Nephron progenitor cell (in vitro differentiated cells): ENCODE measurements around the gene PRKG1.

Experiments used
- DNase-seq: peaks from one replicate; pipeline ENCODE4 v3.0.0; 2021
- H3K27ac Mint-ChIP-seq: 2 replicates; pipeline ENCODE4 v1.8.0; 2021; ENCODE audit warnings: mild to moderate bottlenecking, moderate library complexity, mixed read lengths
- H3K27me3 Mint-ChIP-seq: 2 replicates; pipeline ENCODE4 v1.8.0; 2021; ENCODE audit warnings: mild to moderate bottlenecking, low read depth, mixed read lengths; ENCODE audit not compliant: poor library complexity
- H3K36me3 Mint-ChIP-seq: 2 replicates; pipeline ENCODE4 v1.8.0; 2021; ENCODE audit warnings: low read depth, mixed read lengths
- H3K4me1 Mint-ChIP-seq: 2 replicates; pipeline ENCODE4 v1.8.0; 2021; ENCODE audit warnings: mixed read lengths
- H3K4me3 Mint-ChIP-seq: 2 replicates; pipeline ENCODE4 v1.8.0; 2021; ENCODE audit warnings: mild to moderate bottlenecking, moderate library complexity, mixed read lengths
- H3K9me3 Mint-ChIP-seq: 2 replicates; pipeline ENCODE4 v1.8.0; 2021; ENCODE audit warnings: mild to moderate bottlenecking, moderate library complexity, mixed read lengths
- CTCF ChIP-seq: fragments of 200-600 bp; sonication (generic); IDR thresholded peaks from 2 replicates; pipeline ENCODE4 v1.5.0; 2021; ENCODE audit warnings: antibody characterized with exemption

PRKG1 gene

GRCh38 chr10:51230887-51231585, 156.7 kb downstream of the PRKG1 start:
- no peak for TF ChIP-seq CTCF
- Mint-ChIP-seq H3K27ac (no peak overlapping the region), H3K4me1 (peaks cover 23% of the 10 kb centered on the region), H3K4me3 (no peak overlapping the region), H3K27me3 (no peaks in the 10 kb centered on the region), H3K9me3 (no peaks in the 10 kb centered on the region), H3K36me3 (no peaks in the 10 kb centered on the region)
- no peak for DNase-seq

DNA sequence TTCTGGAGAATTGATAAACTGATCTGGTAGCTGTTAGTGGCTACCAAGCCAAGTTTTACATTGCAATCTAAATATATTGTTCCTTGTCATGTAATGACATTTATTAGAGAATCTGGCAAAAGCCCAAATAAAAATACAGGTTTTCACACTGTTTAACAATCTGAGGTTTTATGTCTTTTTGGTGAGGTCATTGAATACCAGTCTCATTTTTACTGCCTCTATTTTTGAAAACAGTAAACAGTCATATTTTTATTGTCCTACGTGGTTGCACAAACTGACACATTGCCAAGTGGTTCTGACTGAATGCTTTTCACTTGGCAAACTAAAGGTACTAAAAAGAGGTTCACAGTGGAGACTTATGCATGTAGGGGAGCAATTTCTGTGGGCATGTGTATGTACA, 157.5 kb downstream of the PRKG1 start:
- no peak overlapping the region for H3K27ac Mint-ChIP-seq
- H3K9me3 Mint-ChIP-seq: no peaks in the 10 kb centered on the region
- H3K27me3 Mint-ChIP-seq: no peaks in the 10 kb centered on the region
- no peaks in the 10 kb centered on the region for H3K36me3 Mint-ChIP-seq
- no peak for TF ChIP-seq CTCF
- H3K4me3 Mint-ChIP-seq: no peak overlapping the region
- no peak for DNase-seq
- peaks cover 23% of the 10 kb centered on the region for H3K4me1 Mint-ChIP-seq

- peaks cover 14% of the 10 kb centered on the region for H3K4me1 Mint-ChIP-seq
- no peak for TF ChIP-seq CTCF
These were observed 159.2 kb downstream of the PRKG1 start for GRCh38 chr10:51233337-51234100.

GRCh38 chr10:51235865-51236264, 161.6 kb downstream of the PRKG1 start:
- no peak overlapping the region for H3K27ac Mint-ChIP-seq
- no peaks in the 10 kb centered on the region for H3K27me3 Mint-ChIP-seq
- H3K36me3 Mint-ChIP-seq: no peaks in the 10 kb centered on the region
- H3K9me3 Mint-ChIP-seq: no peaks in the 10 kb centered on the region
- peaks cover 13% of the 10 kb centered on the region for H3K4me1 Mint-ChIP-seq
- no peak for DNase-seq
- H3K4me3 Mint-ChIP-seq: no peak overlapping the region
- TF ChIP-seq CTCF: no peak

More at GRCh38 chr10:51233337-51234100, 159.2 kb downstream of the PRKG1 start:
- Mint-ChIP-seq H3K4me3 (no peak overlapping the region), H3K9me3 (no peaks in the 10 kb centered on the region), H3K36me3 (no peaks in the 10 kb centered on the region), H3K27me3 (no peaks in the 10 kb centered on the region), H3K27ac (no peak overlapping the region)
- DNase-seq: no peak

- no peak overlapping the region for H3K4me3 Mint-ChIP-seq
- H3K9me3 Mint-ChIP-seq: no peaks in the 10 kb centered on the region
- H3K36me3 Mint-ChIP-seq: no peaks in the 10 kb centered on the region
- H3K4me1 Mint-ChIP-seq: peaks cover 39% of the 10 kb centered on the region
- no peak for DNase-seq
- no peak overlapping the region for H3K27ac Mint-ChIP-seq
- TF ChIP-seq CTCF: no peak
- H3K27me3 Mint-ChIP-seq: no peaks in the 10 kb centered on the region
These were observed 164.7 kb downstream of the PRKG1 start for GRCh38 chr10:51239006-51239405.
